Measurements from ENCODE around the gene ST6GALNAC2.

The ST6GALNAC2 gene

DNA sequence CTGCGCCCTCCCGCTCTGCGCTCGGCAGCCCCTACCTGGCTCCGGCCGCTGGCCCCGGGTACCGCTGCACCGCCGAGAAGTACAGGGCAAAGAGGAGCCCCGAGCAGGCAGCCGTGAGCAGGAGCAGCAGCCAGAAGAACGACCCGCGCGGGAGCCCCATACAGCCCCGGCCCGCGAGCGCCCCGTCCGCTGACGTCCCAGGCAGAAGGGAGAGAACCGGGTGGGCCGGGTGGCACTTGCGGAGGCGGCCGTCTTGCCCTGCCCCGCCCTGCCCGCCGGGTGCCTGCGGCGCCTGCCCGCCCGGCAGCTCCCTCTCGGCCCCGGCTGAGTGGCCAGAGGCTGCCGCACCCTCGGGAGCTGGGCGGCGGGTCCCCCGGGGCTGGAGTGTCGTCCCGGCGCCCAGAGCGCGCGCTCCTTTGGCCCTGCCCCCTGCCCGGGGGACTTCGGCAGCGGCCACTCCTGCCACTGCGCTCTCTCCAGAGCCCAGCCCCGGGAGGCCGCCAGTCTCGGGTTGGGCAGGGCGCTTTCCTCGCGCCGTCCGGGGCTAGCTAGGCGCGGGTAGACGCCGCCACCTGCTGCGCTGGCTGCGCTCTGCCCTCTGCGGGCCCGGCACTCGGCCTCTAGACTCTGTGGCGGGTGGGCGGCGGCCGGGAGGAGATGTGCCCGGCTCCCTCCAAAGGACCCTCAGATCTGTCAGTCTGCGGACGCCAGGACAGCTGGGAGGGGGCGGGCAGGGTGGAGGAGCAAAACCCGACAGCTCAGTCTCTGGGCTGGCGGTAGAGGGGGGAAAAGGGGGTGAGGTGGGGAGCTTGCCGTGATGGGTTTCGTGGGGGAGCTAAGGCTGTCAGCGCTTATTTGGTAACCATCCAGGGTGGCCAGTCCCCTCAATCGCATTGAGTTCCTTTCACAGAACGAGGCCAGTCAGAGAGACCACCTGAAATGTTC is at the start of gene ST6GALNAC2:
Gene ST6GALNAC2, minus strand, starts transcription at position 212 of the 945 bp plus-strand sequence. Its CDS starts 52 bp downstream, at position 160.
- Histone ChIP-seq H3K4me2 (ENCODE audit: low read length) (peak within 1 kb of the TSS; percentile 24; the same call in 1 of the 2 replicates), H3K4me1 (ENCODE audit: control insufficient read depth, low read length) (peaks cover 6% of the 10 kb centered on the region; the same call in 1 of the 2 replicates), H3K4me3 (ENCODE audit: low read length) (no peak within 1 kb of the TSS), H3K36me3 (ENCODE audit: control insufficient read depth, low read length) (no peaks in the 10 kb centered on the region), H3K79me2 (ENCODE audit: control insufficient read depth, low read length) (no peaks in the 10 kb centered on the region), H4K20me1 (ENCODE audit: control insufficient read depth, insufficient read depth, low read depth, low read length) (no peaks in the 10 kb centered on the region), H3K27me3 (ENCODE audit: control insufficient read depth, low read length) (peaks cover 65% of the 10 kb centered on the region), H3F3A (ENCODE audit: control insufficient read depth, insufficient read depth) (no peaks in the 10 kb centered on the region), H3K27ac (ENCODE audit: low read depth, low read length) (no peak within 1 kb of the TSS), H3K9me2 (replicated peaks; ENCODE audit: control insufficient read depth, low read length) (no peaks in the 10 kb centered on the region), H3K9me3 (ENCODE audit: control insufficient read depth, insufficient read depth, low read length) (no peaks in the 10 kb centered on the region)
- peak; percentile 94; the same call in 1 of the 2 replicates for TF ChIP-seq EZH2phosphoT487 (IDR thresholded peaks at IDR 0.05; ENCODE audit: borderline replicate concordance, low read length)
- TF ChIP-seq, protein P1, sequence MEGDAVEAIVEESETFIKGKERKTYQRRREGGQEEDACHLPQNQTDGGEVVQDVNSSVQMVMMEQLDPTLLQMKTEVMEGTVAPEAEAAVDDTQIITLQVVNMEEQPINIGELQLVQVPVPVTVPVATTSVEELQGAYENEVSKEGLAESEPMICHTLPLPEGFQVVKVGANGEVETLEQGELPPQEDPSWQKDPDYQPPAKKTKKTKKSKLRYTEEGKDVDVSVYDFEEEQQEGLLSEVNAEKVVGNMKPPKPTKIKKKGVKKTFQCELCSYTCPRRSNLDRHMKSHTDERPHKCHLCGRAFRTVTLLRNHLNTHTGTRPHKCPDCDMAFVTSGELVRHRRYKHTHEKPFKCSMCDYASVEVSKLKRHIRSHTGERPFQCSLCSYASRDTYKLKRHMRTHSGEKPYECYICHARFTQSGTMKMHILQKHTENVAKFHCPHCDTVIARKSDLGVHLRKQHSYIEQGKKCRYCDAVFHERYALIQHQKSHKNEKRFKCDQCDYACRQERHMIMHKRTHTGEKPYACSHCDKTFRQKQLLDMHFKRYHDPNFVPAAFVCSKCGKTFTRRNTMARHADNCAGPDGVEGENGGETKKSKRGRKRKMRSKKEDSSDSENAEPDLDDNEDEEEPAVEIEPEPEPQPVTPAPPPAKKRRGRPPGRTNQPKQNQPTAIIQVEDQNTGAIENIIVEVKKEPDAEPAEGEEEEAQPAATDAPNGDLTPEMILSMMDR (IDR thresholded peaks at IDR 0.05; ENCODE audit: low read depth, low read length, poor library complexity, severe bottlenecking): no peak

DNA sequence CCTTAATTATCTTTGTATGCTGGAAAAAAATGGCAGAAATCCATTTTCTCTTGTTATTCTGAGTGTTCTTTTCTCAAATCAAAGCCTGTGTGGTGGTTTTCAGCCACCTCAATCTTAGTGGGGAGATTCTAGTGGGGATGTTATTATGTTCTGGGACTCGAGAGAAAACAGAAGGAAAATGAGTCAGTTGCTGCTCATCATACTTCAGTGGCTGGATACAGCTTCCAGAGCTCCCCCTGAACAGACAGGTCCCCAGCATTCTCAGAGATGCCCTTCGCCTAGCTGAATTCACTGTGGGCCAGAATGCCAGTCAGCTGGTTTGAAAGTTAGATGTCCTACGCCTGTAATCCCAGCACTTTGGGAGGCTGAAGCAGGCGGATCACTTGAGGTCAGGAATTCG is 49.4 kb upstream of the ST6GALNAC2 start:
- H3K27ac ChIP-seq (ENCODE audit: low read depth, low read length): no peak overlapping the region
- H3K9me2 ChIP-seq (replicated peaks; ENCODE audit: control insufficient read depth, low read length): no peaks in the 10 kb centered on the region
- peaks cover 9% of the 10 kb centered on the region for H3K27me3 ChIP-seq (ENCODE audit: control insufficient read depth, low read length)

DNA sequence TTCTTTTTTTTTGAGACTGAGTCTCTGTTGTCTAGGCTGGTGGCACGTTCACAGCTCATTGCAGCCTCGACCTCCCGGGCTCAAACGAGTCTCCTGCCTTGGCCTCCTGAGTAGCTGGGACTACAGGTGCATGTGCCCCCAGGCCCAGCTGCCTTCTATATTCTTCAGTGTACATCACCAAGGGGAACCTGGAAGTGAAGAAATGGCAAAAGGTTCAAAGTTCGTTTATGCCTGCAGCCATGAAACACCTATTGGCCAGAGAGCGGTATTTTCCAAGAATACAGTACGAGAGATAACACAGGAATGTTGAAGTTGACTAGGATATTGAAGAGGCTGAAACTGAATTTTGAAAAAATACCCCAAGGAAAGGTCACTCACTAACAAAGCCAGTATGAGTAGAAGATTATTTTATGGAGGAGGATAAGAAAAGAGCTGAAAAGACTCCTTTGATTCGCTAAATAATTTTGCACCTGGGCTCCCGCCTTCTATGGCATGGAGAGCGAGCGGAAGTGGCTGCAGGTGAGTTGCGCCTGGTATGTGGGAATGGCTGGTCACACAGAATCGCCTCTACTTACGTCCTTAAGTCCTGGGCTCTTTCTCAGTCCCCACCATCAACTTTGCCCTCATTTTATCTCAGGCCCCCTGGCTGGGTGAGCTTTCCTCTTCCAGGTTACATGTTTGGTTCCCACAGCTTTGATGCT is 48.1 kb upstream of the ST6GALNAC2 start:
- no peak overlapping the region for H3K27ac ChIP-seq (ENCODE audit: low read depth, low read length)
- TF ChIP-seq EZH2phosphoT487 (IDR thresholded peaks at IDR 0.05; ENCODE audit: borderline replicate concordance, low read length): no peak
- TF ChIP-seq, protein P1 (IDR thresholded peaks at IDR 0.05; ENCODE audit: low read depth, low read length, poor library complexity, severe bottlenecking): no peak
- no peaks in the 10 kb centered on the region for H3K79me2 ChIP-seq (ENCODE audit: control insufficient read depth, low read length)
- H4K20me1 ChIP-seq (ENCODE audit: control insufficient read depth, insufficient read depth, low read depth, low read length): no peaks in the 10 kb centered on the region
- no peaks in the 10 kb centered on the region for H3K9me3 ChIP-seq (ENCODE audit: control insufficient read depth, insufficient read depth, low read length)
- no peak overlapping the region for H3K4me3 ChIP-seq (ENCODE audit: low read length)
- H3K27me3 ChIP-seq (ENCODE audit: control insufficient read depth, low read length): peaks cover 15% of the 10 kb centered on the region
- H3K4me1 ChIP-seq (ENCODE audit: control insufficient read depth, low read length): no peaks in the 10 kb centered on the region
- H3F3A ChIP-seq (ENCODE audit: control insufficient read depth, insufficient read depth): no peaks in the 10 kb centered on the region
- no peaks in the 10 kb centered on the region for H3K9me2 ChIP-seq (replicated peaks; ENCODE audit: control insufficient read depth, low read length)
- no peak overlapping the region for H3K4me2 ChIP-seq (ENCODE audit: low read length)
- no peaks in the 10 kb centered on the region for H3K36me3 ChIP-seq (ENCODE audit: control insufficient read depth, low read length)

More for the DNA sequence above, 49.4 kb upstream of the ST6GALNAC2 start:
- no peaks in the 10 kb centered on the region for H3K36me3 ChIP-seq (ENCODE audit: control insufficient read depth, low read length)
- no peak overlapping the region for H3K4me3 ChIP-seq (ENCODE audit: low read length)
- no peaks in the 10 kb centered on the region for H3K79me2 ChIP-seq (ENCODE audit: control insufficient read depth, low read length)
- TF ChIP-seq, protein P1 (IDR thresholded peaks at IDR 0.05; ENCODE audit: low read depth, low read length, poor library complexity, severe bottlenecking): no peak
- no peak for TF ChIP-seq EZH2phosphoT487 (IDR thresholded peaks at IDR 0.05; ENCODE audit: borderline replicate concordance, low read length)
- H3F3A ChIP-seq (ENCODE audit: control insufficient read depth, insufficient read depth): no peaks in the 10 kb centered on the region
- H4K20me1 ChIP-seq (ENCODE audit: control insufficient read depth, insufficient read depth, low read depth, low read length): no peaks in the 10 kb centered on the region
- H3K4me1 ChIP-seq (ENCODE audit: control insufficient read depth, low read length): no peaks in the 10 kb centered on the region
- H3K4me2 ChIP-seq (ENCODE audit: low read length): no peak overlapping the region
- no peaks in the 10 kb centered on the region for H3K9me3 ChIP-seq (ENCODE audit: control insufficient read depth, insufficient read depth, low read length)
